GM21367 (cell line): ENCODE data around the gene RASSF3.

Experiments
- ATAC-seq: cut with Tn5 transposase; IDR thresholded peaks from one replicate; pipeline ENCODE4 v1.9.1; 2021; ENCODE audit not compliant: unreplicated experiment

Gene RASSF3

GRCh38 chr12:64667793-64668192, 57.5 kb downstream of the RASSF3 start:
- no peak for ATAC-seq

- peak; percentile 70 for ATAC-seq
Measured at GRCh38 chr12:64669270-64669842, 59.1 kb downstream of the RASSF3 start.

GRCh38 chr12:64670019-64670418, 59.7 kb downstream of the RASSF3 start:
- ATAC-seq: no peak

GRCh38 chr12:64670919-64671639, 60.8 kb downstream of the RASSF3 start:
- ATAC-seq: no peak

- ATAC-seq: no peak
Measured at GRCh38 chr12:64671681-64672080, 61.4 kb downstream of the RASSF3 start.

GRCh38 chr12:64672925-64673409, 62.7 kb downstream of the RASSF3 start:
- no peak for ATAC-seq

- ATAC-seq: no peak
Measured at GRCh38 chr12:64673490-64674169, 63.3 kb downstream of the RASSF3 start.

GRCh38 chr12:64674367-64674922, 64.2 kb downstream of the RASSF3 start:
- ATAC-seq: no peak

GRCh38 chr12:64675795-64676194, 65.5 kb downstream of the RASSF3 start:
- no peak for ATAC-seq

- ATAC-seq: no peak
Measured at GRCh38 chr12:64678248-64678647, 68.0 kb downstream of the RASSF3 start.

- no peak for ATAC-seq
Measured at GRCh38 chr12:64678835-64679234, 68.5 kb downstream of the RASSF3 start.

GRCh38 chr12:64679487-64680001, 69.2 kb downstream of the RASSF3 start:
- ATAC-seq: peak; percentile 46

GRCh38 chr12:64680235-64680634, 69.9 kb downstream of the RASSF3 start:
- no peak for ATAC-seq

GRCh38 chr12:64681200-64682052, 71.1 kb downstream of the RASSF3 start:
- no peak for ATAC-seq

GRCh38 chr12:64682572-64683277, 72.4 kb downstream of the RASSF3 start:
- no peak for ATAC-seq

- ATAC-seq: no peak
Measured at GRCh38 chr12:64683816-64684543, 73.7 kb downstream of the RASSF3 start.

GRCh38 chr12:64685050-64685449, 74.8 kb downstream of the RASSF3 start:
- no peak for ATAC-seq

- ATAC-seq: no peak
Measured at GRCh38 chr12:64685605-64686004, 75.3 kb downstream of the RASSF3 start.

GRCh38 chr12:64687816-64688215, 77.5 kb downstream of the RASSF3 start:
- no peak for ATAC-seq
